GM21390 (cell line): ENCODE results near the gene LGALS4.
"Not testable (repeated sequence)": the region's sequence is repeated elsewhere in the genome, so short reads cannot be mapped to it uniquely, and the experiment has no call there.

Experiments
- ATAC-seq: cut with Tn5 transposase; IDR thresholded peaks from one replicate; pipeline ENCODE4 v1.9.1; 2021; ENCODE audit not compliant: unreplicated experiment

The LGALS4 gene

DNA sequence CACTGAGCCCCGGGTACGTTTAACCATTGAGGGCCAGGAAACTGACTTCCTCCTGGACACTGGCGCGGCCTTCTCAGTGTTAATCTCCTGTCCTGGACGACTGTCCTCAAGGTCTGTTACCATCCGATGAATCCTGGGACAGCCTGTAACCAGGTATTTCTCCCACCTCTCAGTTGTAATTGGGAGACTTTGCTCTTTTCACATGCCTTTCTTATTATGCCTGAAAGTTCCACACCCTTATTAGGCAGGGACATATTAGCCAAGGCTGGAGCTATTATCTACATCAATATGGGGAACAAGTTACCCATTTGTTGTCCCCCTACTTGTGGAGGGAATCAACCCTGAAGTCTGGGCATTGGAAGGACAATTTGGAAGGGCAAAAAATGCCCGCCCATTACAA, 13.2 kb upstream of the LGALS4 start:
- ATAC-seq = not testable (repeated sequence)

DNA sequence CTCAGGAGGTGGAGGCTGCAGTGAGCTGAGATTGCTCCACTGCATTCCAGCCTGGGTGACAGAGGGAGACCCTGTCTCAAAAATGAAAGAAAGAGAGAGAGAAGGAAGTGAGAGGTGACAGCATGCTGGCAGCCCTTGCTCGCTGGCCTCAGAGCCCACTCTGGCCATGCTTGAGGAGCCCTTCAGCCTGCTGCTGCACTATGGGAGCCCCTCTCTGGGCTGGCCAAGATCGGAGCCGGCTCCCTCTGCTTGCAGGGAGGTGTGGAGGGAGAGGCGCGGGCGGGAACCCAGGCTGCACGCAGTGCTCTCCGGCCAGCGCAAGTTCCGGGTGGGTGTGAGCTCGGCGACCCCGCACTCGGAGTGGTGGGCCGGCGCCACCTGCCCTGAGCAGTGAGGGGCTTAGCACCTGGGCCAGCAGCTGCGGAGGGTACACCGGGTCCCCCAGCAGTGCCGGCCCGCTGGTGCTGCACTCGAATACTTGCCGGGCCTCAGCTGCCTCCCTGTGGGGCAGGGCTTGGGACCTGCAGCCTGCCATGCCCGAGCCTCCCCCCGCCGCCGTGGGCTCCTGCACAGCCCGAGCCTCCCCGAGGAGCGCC, 8.6 kb upstream of the LGALS4 start:
- not testable (repeated sequence) for ATAC-seq

DNA sequence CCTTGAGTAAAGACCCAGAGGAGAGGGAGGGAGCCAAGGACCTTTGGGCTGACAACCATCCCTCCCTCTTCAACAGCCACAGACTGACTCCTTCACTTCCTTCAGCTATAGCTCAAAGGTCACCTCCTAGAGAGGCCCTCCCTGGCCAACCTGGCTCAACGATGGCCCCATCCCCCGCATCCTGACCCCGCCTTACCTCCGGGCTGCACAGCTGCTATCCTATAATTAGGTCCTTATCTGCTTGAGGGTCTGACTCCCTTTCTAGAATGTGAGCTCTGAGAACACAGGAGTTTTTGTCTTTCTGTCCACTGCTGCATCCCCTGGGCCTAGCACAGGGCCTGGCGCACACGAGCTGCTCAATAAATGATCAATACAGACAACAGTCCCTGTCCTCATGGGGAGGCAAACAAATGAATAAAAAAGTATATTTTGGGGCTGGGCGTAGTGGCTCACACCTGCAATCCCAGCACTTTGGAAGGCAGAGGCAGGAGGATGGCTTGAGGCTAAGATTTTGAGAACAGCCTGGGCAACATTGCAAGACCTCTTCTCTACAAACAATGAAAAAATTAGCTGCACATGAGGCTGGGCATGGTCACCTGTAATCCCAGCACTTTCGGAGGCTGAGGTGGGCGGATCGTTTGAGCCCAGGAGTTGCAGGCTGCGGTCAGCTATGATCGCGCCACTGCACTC, 6.6 kb upstream of the LGALS4 start:
- ATAC-seq = no peak

GRCh38 chr19:38817081-38817480, 4.3 kb upstream of the LGALS4 start:
- ATAC-seq = no peak

DNA sequence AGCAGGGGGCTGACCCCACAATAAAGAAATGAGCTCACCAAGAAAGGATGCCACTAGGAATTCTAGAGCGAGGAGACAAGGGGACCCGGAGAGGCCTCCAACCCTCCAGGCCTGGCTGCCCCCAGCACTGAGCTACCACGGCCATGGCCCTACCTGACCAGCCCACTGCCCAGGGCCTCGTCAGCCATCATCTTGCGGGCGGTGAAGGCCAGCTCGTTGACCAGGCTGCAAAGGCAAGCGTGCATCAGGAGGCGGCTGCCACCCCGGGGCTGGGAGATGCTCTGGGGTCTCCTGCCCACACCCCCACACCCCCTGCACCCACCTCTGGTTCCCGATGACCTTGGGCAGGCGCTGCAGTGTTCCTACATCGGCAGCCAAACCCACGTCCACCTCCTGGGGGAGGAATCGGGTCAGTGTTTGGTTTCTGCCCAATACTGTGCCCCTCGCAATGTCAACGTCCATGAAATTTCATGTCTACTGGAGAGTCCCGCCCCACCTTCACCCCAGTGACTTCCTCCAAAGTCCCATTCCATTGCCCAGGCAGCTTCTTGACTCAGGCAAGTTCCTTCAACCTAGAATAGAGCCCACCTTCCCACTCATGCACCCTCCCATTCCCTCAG, 3.5 kb upstream of the LGALS4 start:
- ATAC-seq = no peak

DNA sequence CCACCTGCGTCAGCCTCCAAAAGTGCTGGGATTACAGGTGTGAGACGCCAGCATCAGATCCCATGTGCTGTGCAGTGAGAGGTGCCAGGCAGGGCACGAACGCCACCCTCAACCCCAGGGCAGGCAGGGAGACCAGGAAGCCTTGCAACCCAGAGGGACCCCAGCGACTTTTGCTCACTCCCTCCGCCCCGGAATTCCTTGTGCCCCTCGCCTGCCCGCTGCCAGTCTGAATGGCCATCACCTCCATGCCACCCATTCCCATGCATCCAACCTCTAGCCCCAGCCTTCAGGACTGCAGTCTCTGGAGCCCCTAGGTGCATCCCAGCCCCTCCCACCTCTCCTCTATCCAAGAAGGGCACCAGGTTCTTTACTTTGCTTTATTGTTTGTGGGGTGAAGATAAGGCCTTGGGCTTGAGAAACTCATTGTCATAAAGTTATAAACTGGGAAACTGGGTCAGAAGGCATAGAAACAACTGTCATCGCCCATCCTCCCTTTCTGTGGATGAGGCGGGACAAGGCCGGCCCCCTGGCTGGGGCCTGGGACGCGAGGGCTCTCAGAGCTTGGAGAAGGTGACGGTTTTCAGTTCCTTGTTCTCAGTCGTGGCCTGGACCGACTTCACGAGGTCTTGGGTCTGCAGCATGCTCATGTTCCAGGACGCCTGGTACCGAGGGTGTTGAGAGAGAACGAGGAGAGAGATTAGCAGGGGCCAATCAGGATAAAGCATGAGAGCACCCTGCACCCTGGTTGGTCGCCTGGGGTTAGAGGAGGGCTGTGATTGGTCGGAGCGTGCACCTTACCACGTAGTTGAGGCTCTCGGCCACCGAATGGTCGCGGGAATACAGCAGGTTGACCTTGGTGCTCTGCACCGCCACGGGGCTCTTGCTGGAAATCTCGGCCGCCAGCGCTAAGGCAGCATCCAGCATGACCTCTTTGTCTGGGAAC, 2.6 kb upstream of the LGALS4 start:
- ATAC-seq = no peak

DNA sequence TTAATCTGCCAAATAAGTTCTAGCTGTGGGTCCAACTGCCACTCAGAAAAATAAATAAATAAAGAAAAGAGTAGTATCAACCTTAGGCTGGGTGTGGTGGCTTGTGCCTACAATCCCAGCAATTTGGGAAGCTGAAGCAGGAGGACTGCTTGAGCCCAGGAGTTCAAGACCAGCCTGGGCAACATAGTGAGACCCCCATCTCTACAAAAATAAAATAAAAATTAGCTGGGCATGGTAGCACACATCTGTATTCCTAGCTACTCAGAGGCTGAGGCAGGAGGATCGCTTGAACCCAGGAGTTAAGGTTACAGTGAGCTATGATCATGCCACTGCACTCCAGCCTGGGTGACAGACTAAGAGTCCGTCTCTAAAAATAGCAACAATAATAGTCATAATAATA, 1.2 kb upstream of the LGALS4 start:
- ATAC-seq = not testable (repeated sequence)

DNA sequence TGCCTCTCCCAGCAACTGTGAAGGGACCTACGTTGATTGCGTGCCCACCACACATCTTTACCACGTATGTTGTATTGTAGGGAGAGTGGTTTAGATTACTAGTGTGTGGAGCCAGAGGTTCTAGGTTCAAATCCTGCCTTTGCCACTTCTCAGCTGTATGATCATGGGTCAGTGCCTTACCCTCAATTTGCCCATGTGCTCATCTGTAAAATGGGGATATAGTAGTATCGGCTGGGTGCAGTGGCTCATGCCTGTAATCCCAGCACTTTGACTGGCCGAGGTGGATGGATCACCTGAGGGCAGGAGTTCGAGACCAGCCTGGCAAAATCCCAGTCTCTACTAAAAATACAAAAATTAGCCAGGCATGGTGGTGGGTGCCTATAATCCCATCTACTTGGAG, 578 bp upstream of the LGALS4 start:
- no peak for ATAC-seq

DNA sequence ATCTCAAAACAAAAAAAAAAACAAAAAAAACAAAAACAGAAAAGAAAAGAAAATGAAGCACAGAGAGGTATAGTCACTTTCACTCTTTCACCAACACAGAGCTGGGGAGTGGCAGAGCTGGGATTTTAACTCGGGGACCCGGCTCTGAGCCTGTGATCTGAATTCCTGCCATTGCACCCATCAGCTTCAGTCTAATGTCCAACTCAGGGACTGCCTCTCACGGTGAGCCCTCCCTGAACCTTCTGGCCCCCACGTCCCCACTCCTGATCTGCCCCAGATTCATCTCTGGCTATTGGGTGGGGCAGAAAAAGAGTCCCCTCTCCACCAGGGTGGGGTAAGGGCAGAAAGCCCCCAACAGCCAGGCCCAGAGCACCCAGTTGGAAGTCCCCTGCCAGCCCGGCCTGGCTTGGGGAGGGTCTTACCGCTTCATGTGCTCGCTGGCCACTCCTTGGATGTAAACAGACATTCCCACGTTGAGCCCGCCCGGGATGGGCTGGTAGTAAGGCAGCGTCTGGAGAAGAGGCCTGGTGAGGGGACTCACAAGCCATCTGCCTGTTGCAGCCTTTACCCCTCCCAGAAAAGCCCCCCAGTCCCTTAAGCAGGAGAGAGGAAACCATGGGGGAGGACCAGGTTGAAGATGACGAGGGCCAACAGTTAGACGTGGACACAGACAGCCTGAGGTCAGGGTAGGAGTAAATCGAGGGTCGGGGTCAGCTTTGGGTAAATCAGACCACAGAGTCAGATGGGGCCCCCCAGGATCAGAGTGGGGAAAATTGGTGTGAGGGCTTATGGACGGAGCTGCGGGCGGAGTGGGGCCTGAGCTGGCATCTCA, 520 bp downstream of the LGALS4 start:
- ATAC-seq = no peak

DNA sequence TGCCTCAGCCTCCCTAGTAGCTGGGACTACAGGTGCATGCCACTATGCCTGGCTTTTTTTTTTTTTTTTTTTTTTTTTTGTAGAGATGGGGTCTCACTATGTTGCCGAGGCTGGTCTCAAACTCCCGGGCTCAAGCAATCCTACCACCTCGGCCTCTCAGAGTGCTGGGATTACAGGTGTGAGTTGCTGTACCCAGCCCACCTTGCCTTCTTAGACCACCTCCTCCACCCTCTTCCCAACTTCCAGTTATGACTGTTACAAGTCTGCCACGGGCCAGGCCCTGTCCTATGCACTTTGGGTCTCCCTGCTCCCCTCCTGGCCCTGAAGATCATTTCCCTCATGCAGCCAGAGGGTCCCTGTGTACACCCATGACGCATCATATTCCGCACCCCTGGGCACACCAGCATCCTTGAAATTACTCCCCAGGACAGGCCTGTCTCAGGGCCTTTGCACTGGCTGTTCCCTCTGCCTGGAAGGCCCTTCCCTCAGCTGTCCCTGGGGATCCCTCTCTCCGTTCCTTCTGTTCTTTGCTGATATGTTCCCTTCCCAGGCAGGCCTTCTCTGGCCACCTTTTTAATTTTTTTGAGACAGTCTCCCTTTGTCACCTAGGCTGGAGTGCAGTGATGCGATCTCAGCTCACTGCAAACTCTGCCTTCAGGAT, 3.0 kb downstream of the LGALS4 start:
- ATAC-seq = no peak

DNA sequence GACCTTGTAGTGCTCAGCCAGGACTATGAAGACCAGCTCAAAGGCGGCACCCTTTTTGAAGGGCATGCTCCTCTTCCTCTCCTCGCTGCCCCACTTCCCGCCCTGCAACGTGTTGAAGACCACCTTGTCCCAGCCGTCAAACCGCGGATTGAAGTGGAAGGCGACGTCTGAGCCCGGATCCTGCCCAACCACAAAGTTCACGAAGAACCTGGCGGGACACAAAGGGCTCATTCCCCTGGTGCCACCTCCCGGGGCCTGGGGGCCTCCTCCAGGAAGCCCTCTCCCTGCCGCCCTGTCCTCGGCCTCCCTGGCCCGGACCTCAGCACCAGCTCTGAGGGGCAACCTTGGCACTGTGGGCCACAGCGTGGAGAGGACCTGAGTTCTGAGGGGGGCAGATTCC, 4.0 kb downstream of the LGALS4 start:
- ATAC-seq = no peak

- not testable (repeated sequence) for ATAC-seq
Observed at GRCh38 chr19:38807374-38808098, 5.2 kb downstream of the LGALS4 start.

DNA sequence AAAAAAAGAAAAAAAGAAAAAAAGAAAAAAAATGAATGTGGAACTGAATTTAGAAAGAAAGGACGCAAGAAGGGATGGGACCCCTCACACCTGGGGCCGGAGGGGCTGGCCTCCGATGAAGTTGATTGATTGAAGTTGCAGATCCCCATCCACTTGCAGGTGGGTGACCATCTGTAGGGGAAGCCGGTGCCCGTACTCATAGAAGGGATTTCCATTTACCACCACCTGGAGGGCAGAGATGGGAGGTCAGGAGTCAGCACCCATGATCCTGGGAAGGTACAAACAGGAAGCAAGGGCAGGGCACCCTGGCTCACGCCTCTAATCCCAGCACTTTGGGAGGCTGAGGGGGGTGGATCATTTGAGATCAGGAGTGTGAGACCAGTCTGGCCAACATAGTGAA, 6.4 kb downstream of the LGALS4 start:
- no peak for ATAC-seq

GRCh38 chr19:38805180-38805579, 7.6 kb downstream of the LGALS4 start:
- no peak for ATAC-seq

DNA sequence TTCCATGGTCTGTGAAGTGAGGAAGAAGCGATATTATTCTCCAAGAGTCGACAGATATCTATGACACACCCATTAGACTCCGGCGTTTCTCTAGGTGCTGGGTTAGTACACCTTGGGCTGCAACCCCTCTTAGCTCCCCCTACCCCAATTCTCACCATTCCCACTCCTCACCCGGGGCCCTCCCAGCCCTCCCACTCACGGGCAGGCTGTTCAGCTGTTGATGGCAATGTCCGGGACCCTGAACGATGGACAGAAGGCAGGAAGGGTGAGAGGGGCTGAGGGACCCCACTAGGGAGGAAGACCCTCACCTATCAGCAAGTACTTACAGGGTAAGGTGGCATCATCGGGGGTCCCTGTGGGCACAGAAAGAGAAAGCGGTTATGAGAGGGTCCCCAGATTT, 9.2 kb downstream of the LGALS4 start:
- ATAC-seq = no peak

GRCh38 chr19:38801359-38802095, 11.2 kb downstream of the LGALS4 start:
- ATAC-seq = no peak

GRCh38 chr19:38800577-38801347, 12.0 kb downstream of the LGALS4 start:
- ATAC-seq = no peak

DNA sequence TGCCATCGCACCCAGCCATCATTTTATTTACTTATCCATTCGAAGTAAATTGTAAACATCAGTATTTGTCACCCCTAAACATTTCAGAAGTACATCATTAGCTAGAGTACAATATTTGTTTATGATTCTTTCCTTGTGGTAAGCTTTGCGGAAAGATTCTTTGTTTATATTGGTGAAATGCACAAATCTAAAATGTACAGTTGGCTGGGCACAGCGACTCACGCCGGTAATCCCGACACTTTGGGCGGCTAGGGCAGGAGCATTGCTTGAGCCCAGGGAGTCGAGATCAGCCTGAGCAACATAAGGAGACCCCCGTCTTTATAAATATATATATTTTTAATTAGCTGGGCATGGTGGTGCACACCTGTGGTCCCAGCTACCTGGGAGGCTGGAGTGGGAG, 13.6 kb downstream of the LGALS4 start:
- ATAC-seq = no peak
